Thyroid gland (tissue), 4 donors: ENCODE measurements around the gene CST9L. TPM values are rescaled to one million over a fixed set of nuclear protein-coding genes. Genes with fewer than 3 reads are reported as not detected.

Experiments used
- DNase-seq, 2 donors: peaks; one replicate each; pipeline ENCODE4 v3.0.0-alpha.2; 2019
- H3K27ac ChIP-seq, 3 donors: fragments of 200-600 bp; sonication (generic); 1 replicate in 2 of 3; 2 replicates in 1 of 3; pipeline ENCODE4 v1.5.1; 2016 to 2019; ENCODE audit warnings: mild to moderate bottlenecking in 1 of 3, moderate library complexity in 1 of 3
- H3K27me3 ChIP-seq: fragments of 200-600 bp; sonication (generic); one replicate; pipeline ENCODE4 v1.5.1; 2019
- H3K36me3 ChIP-seq, 2 donors: fragments of 200-600 bp; sonication (generic); one replicate each; pipeline ENCODE4 v1.5.1; 2016 to 2019
- H3K4me1 ChIP-seq, 2 donors: fragments of 200-600 bp; sonication (generic); one replicate each; pipeline ENCODE4 v1.5.1; 2017 to 2019
- H3K4me3 ChIP-seq, 3 donors: fragments of 200-600 bp; sonication (generic); replicated peaks in 1 of 3; 1 replicate in 2 of 3; 2 replicates in 1 of 3; pipeline ENCODE4 v1.5.1; 2016; ENCODE audit warnings: mild to moderate bottlenecking in 1 of 3
- H3K9me3 ChIP-seq: fragments of 200-600 bp; sonication (generic); one replicate; pipeline ENCODE4 v1.5.1; 2017
- CTCF ChIP-seq, 6 experiments: fragments of 200-600 bp in 3 of 6; fragments of 450-650 bp in 3 of 6; sonication (generic) in 3 of 6; IDR thresholded peaks; one replicate each; pipeline ENCODE4 v1.5.1; 2016 to 2019; ENCODE audit warnings: antibody characterized with exemption in 6 of 6, mild to moderate bottlenecking in 2 of 6, inconsistent platforms in 1 of 6, moderate library complexity in 1 of 6
- POLR2A ChIP-seq, 2 donors: fragments of 450-650 bp; IDR thresholded peaks; one replicate each; pipeline ENCODE4 v1.6.1; 2017; ENCODE audit warnings: antibody characterized with exemption in 2 of 2, mild to moderate bottlenecking in 2 of 2, moderate library complexity in 1 of 2
- WGBS, 2 donors: methylation state at CpG; one replicate each; pipeline ENCODE4 v1.1.5; 2017; 5-methylcytosine and 5-hydroxymethylcytosine counted together
- intact Hi-C: fragments of 100-400 bp; cut with DNase I; formaldehyde crosslinking; loops from one replicate; pipeline ENCODE4 v1.15.1; 2023
- total RNA-seq, 4 donors: library from RNA; depleted of rRNA; stranded (reverse); fragments of >200 nt; gene quantifications; one replicate each; pipeline ENCODE4 v1.2.3, GENCODE V29; 2016

The CST9L gene
- total RNA-seq, 4 donors from 2014 or later, result 1.1 TPM; not detected in 3

- Histone ChIP-seq H3K4me1 (no peaks in the 10 kb centered on the region), H3K4me3 (no peak overlapping the region)
Observed at GRCh38 chr20:23514848-23515247, 53.4 kb downstream of the CST9L start.

More at GRCh38 chr20:23514848-23515247, 53.4 kb downstream of the CST9L start:
- Histone ChIP-seq H3K9me3 (no peaks in the 10 kb centered on the region), H3K36me3 (no peaks in the 10 kb centered on the region), H3K27ac (no peak overlapping the region), H3K27me3 (no peaks in the 10 kb centered on the region)
- intact Hi-C loops, result no loop called here
- no peak for TF ChIP-seq POLR2A (IDR thresholded peaks at IDR 0.05)
- TF ChIP-seq CTCF (IDR thresholded peaks at IDR 0.05), result no peak
- 53 to 62% methylated on average over 1 of the region's 1 CpG for WGBS, 2 donors
- DNase-seq, result no peak

Other genes with a start within 250 kb of the CST9L start
- 10 to 100 TPM; 27.2 to 50.8 (median 37.2) TPM for gene NXT1, start 217.7 kb downstream of the CST9L start, total RNA-seq
- gene GZF1, start 206.3 kb downstream of the CST9L start, total RNA-seq, result 10 to 100 TPM; 13.8 to 29.0 (median 15.4) TPM
- gene NAPB, start 147.0 kb downstream of the CST9L start, total RNA-seq, result 10 to 100 TPM; 22.7 to 32.1 (median 26.9) TPM
- gene CSTL1, start 128.8 kb downstream of the CST9L start, total RNA-seq, result not detected
- gene CST11, start 115.6 kb downstream of the CST9L start, total RNA-seq, result not detected
- gene CST8, start 77.4 kb downstream of the CST9L start, total RNA-seq, result not detected
- not detected for gene CST9, start 37.4 kb upstream of the CST9L start, total RNA-seq
- 1,000 to 10,000 TPM in 2 of 4 donors, 100 to 1,000 TPM in 2; 638 to 1,425 (median 898) TPM for gene CST3, start 69.5 kb upstream of the CST9L start, total RNA-seq
- gene CST4, start 120.6 kb upstream of the CST9L start, total RNA-seq, result 10 to 100 TPM in 1 of 4 donors, 1 to 10 TPM in 1, under 1 TPM in 1, not detected in 1; 0.89 to 13.8 (median 3.0) TPM
- not detected for gene CST1, start 182.5 kb upstream of the CST9L start, total RNA-seq